Smooth muscle cell (in vitro differentiated cells): ENCODE results near the gene CDH18. TPM values are rescaled to one million over a fixed set of nuclear protein-coding genes. Genes with fewer than 3 reads are reported as not detected.

Experiments used
- DNase-seq: peaks from one replicate; lab custom pipeline; 2025; ENCODE audit not compliant: unreplicated experiment; lab: John Stamatoyannopoulos, UW
- H2AFZ ChIP-seq: fragments of 200-600 bp; sonication (generic); 2 replicates; pipeline ENCODE4 v1.6.0; 2016; ENCODE audit warnings: antibody characterized with exemption, low read depth, mild to moderate bottlenecking
- H3F3A ChIP-seq: fragments of 200-600 bp; sonication (generic); 2 replicates; pipeline ENCODE4 v1.6.0; 2017; ENCODE audit warnings: antibody characterized with exemption, low read depth
- H3K27ac ChIP-seq: fragments of 200-600 bp; sonication (generic); 2 replicates; pipeline ENCODE4 v1.5.1; 2016; ENCODE audit warnings: low read depth, mild to moderate bottlenecking
- H3K27me3 ChIP-seq: fragments of 200-600 bp; sonication (generic); 2 replicates; pipeline ENCODE4 v1.6.1; 2016; ENCODE audit warnings: low read depth, mild to moderate bottlenecking
- H3K36me3 ChIP-seq: fragments of 200-600 bp; sonication (generic); 2 replicates; pipeline ENCODE4 v1.5.1; 2016; ENCODE audit warnings: low read depth
- H3K4me1 ChIP-seq: fragments of 200-600 bp; sonication (generic); 2 replicates; pipeline ENCODE4 v1.5.1; 2016; ENCODE audit warnings: low read depth
- H3K4me2 ChIP-seq: fragments of 200-600 bp; sonication (generic); 2 replicates; pipeline ENCODE4 v1.6.0; 2016; ENCODE audit warnings: mild to moderate bottlenecking
- H3K4me3 ChIP-seq: fragments of 200-600 bp; sonication (generic); 2 replicates; pipeline ENCODE4 v1.5.1; 2016; ENCODE audit warnings: mild to moderate bottlenecking
- H3K79me2 ChIP-seq: fragments of 200-600 bp; sonication (generic); 2 replicates; pipeline ENCODE4 v1.6.0; 2016; ENCODE audit warnings: low read depth, mild to moderate bottlenecking
- H3K9ac ChIP-seq: fragments of 200-600 bp; sonication (generic); 2 replicates; pipeline ENCODE4 v1.6.0; 2016; ENCODE audit warnings: low read depth
- H3K9me3 ChIP-seq: fragments of 200-600 bp; sonication (generic); replicated peaks from 2 replicates; pipeline ENCODE4 v1.5.1; 2016; ENCODE audit warnings: low read depth
- H4K20me1 ChIP-seq: fragments of 200-600 bp; sonication (generic); 2 replicates; pipeline ENCODE4 v1.6.0; 2016; ENCODE audit warnings: low read depth
- CTCF ChIP-seq: fragments of 200-600 bp; sonication (generic); IDR thresholded peaks from 2 replicates; pipeline ENCODE4 v1.5.1; 2017; ENCODE audit warnings: borderline replicate concordance, mild to moderate bottlenecking, antibody characterized with exemption; ENCODE audit not compliant: insufficient read depth, poor library complexity, severe bottlenecking
- WGBS: methylation state at CpG from one replicate; pipeline ENCODE4 v1.1.7; 2016; ENCODE audit warnings: low lambda C conversion rate; 5-methylcytosine and 5-hydroxymethylcytosine counted together
- polyA plus RNA-seq: library from polyadenylated mRNA; unstranded; fragments of >200 nt; fragmentation: Nextera tagmentation; extraction: Ambion mirVana; gene quantifications from 2 replicates; pipeline ENCODE4 v1.2.1, GENCODE V29; 2016
- total RNA-seq: library from RNA; depleted of rRNA; stranded (reverse); fragments of >200 nt; gene quantifications from 2 replicates; pipeline ENCODE4 v1.2.3, GENCODE V29; 2014

The CDH18 gene
- total and polyA plus RNA-seq, 2 experiments from 2014 or later, result 0.13 TPM; not detected in 1

GRCh38 chr5:20028506-20028905, 40.5 kb upstream of the CDH18 start:
- no peak for TF ChIP-seq CTCF
- WGBS, result 85% methylated on average over 6 of the region's 6 CpGs

GRCh38 chr5:20023686-20024180, 35.7 kb upstream of the CDH18 start:
- no peak overlapping the region for H3K4me3 ChIP-seq
- H3K27ac ChIP-seq, result no peak overlapping the region
- no peak for TF ChIP-seq CTCF
- no peaks in the 10 kb centered on the region for H3K79me2 ChIP-seq
- no peak for DNase-seq
- H3K4me1 ChIP-seq, result no peaks in the 10 kb centered on the region
- H3F3A ChIP-seq, result no peaks in the 10 kb centered on the region
- no peak overlapping the region for H2AFZ ChIP-seq
- no peaks in the 10 kb centered on the region for H3K36me3 ChIP-seq
- no peak overlapping the region for H3K9ac ChIP-seq
- no peaks in the 10 kb centered on the region for H4K20me1 ChIP-seq
- H3K27me3 ChIP-seq, result no peaks in the 10 kb centered on the region
- WGBS, result 97% methylated on average over 1 of the region's 1 CpG
- no peak overlapping the region for H3K4me2 ChIP-seq
- peaks cover 4% of the 10 kb centered on the region for H3K9me3 ChIP-seq

More at GRCh38 chr5:20028506-20028905, 40.5 kb upstream of the CDH18 start:
- Histone ChIP-seq H3K9ac (no peak overlapping the region), H3K4me2 (no peak overlapping the region), H3K9me3 (no peaks in the 10 kb centered on the region), H3K79me2 (no peaks in the 10 kb centered on the region), H3K27ac (no peak overlapping the region), H2AFZ (no peak overlapping the region), H3K27me3 (no peaks in the 10 kb centered on the region), H3F3A (no peaks in the 10 kb centered on the region), H4K20me1 (no peaks in the 10 kb centered on the region), H3K4me1 (no peaks in the 10 kb centered on the region), H3K36me3 (no peaks in the 10 kb centered on the region), H3K4me3 (no peak overlapping the region)
- no peak for DNase-seq

GRCh38 chr5:20020247-20020646, 32.2 kb upstream of the CDH18 start:
- no peak overlapping the region for H3K4me3 ChIP-seq
- 40% methylated on average over 2 of the region's 2 CpGs for WGBS
- H3K79me2 ChIP-seq, result no peaks in the 10 kb centered on the region
- H2AFZ ChIP-seq, result no peak overlapping the region
- no peaks in the 10 kb centered on the region for H3K36me3 ChIP-seq
- H3K9me3 ChIP-seq, result peaks cover 4% of the 10 kb centered on the region
- no peaks in the 10 kb centered on the region for H4K20me1 ChIP-seq
- no peaks in the 10 kb centered on the region for H3K27me3 ChIP-seq
- H3F3A ChIP-seq, result no peaks in the 10 kb centered on the region
- no peak for DNase-seq
- H3K4me1 ChIP-seq, result no peaks in the 10 kb centered on the region
- H3K9ac ChIP-seq, result no peak overlapping the region
- H3K27ac ChIP-seq, result no peak overlapping the region
- no peak overlapping the region for H3K4me2 ChIP-seq
- TF ChIP-seq CTCF, result no peak

GRCh38 chr5:20017021-20017420, 29.0 kb upstream of the CDH18 start:
- TF ChIP-seq CTCF, result no peak
- no peaks in the 10 kb centered on the region for H3K27me3 ChIP-seq

More at GRCh38 chr5:20017021-20017420, 29.0 kb upstream of the CDH18 start:
- WGBS, result 92% methylated on average over 1 of the region's 1 CpG
- H3K4me3 ChIP-seq, result no peak overlapping the region
- H3K4me1 ChIP-seq, result no peaks in the 10 kb centered on the region
- DNase-seq, result no peak
- H3K79me2 ChIP-seq, result no peaks in the 10 kb centered on the region
- no peak overlapping the region for H3K9ac ChIP-seq
- H4K20me1 ChIP-seq, result no peaks in the 10 kb centered on the region
- no peak overlapping the region for H3K27ac ChIP-seq
- H3K4me2 ChIP-seq, result no peak overlapping the region
- H3K36me3 ChIP-seq, result no peaks in the 10 kb centered on the region
- H3F3A ChIP-seq, result no peaks in the 10 kb centered on the region
- H2AFZ ChIP-seq, result no peak overlapping the region
- H3K9me3 ChIP-seq, result peaks cover 4% of the 10 kb centered on the region
